Lower lobe of right lung (tissue), 2 donors: Measurements from ENCODE around the gene SMIM28. TPM values are rescaled to one million over a fixed set of nuclear protein-coding genes. Genes with fewer than 3 reads are reported as not detected.

Source experiments
- ATAC-seq, 2 donors: fragments of 200-7000 bp; cut with Tn5 transposase; one replicate each; pipeline ENCODE4 v1.9.1; 2020 to 2022; ENCODE audit warnings: mild to moderate bottlenecking in 2 of 2, moderate library complexity in 2 of 2
- DNase-seq: peaks from one replicate; pipeline ENCODE4 v3.0.0-alpha.2; 2020
- H3K27ac ChIP-seq: fragments of 200-600 bp; one replicate; pipeline ENCODE4 v1.8.0; 2022
- H3K27me3 ChIP-seq: fragments of 200-600 bp; one replicate; pipeline ENCODE4 v1.8.0; 2022; ENCODE audit warnings: low read depth
- H3K36me3 ChIP-seq: fragments of 200-600 bp; one replicate; pipeline ENCODE4 v1.8.0; 2022; ENCODE audit warnings: mild to moderate bottlenecking
- H3K4me1 ChIP-seq: fragments of 200-600 bp; one replicate; pipeline ENCODE4 v1.8.0; 2022
- H3K4me3 ChIP-seq: fragments of 200-600 bp; one replicate; pipeline ENCODE4 v1.8.0; 2022; ENCODE audit warnings: mild to moderate bottlenecking
- H3K9me3 ChIP-seq: fragments of 200-600 bp; one replicate; pipeline ENCODE4 v1.8.0; 2022
- intact Hi-C: fragments of 100-400 bp; cut with DNase I; formaldehyde crosslinking; loops from one replicate; pipeline ENCODE4 v1.11.0; 2022
- total RNA-seq: library from RNA; stranded (reverse); fragmentation: NEBNext Ultra II Directional; extraction: Animal tissue kit (Norgen Biotek cat#: 25700); gene quantifications from one replicate; pipeline ENCODE4 v1.2.1, GENCODE V29; 2021
- TF ChIP-seq, protein P1 (sequence below): fragments of 200-600 bp; IDR thresholded peaks from one replicate; pipeline ENCODE4 v1.8.0; 2022; ENCODE audit warnings: antibody characterized with exemption, mild to moderate bottlenecking
- donor health status: DM: no; HTN: yes; CAD: no; lungs with severe emphysema.

The SMIM28 gene
- total RNA-seq, 1 donor from 2014 or later = not detected

- intact Hi-C loops = no loop called here
- peaks cover 28% of the 10 kb centered on the region for H3K36me3 ChIP-seq
- peaks cover 12% of the 10 kb centered on the region for H3K4me1 ChIP-seq
- H3K9me3 ChIP-seq = no peaks in the 10 kb centered on the region
- DNase-seq (no peak), ATAC-seq (no peak)
- H3K27me3 ChIP-seq = no peaks in the 10 kb centered on the region
- TF ChIP-seq, protein P1, sequence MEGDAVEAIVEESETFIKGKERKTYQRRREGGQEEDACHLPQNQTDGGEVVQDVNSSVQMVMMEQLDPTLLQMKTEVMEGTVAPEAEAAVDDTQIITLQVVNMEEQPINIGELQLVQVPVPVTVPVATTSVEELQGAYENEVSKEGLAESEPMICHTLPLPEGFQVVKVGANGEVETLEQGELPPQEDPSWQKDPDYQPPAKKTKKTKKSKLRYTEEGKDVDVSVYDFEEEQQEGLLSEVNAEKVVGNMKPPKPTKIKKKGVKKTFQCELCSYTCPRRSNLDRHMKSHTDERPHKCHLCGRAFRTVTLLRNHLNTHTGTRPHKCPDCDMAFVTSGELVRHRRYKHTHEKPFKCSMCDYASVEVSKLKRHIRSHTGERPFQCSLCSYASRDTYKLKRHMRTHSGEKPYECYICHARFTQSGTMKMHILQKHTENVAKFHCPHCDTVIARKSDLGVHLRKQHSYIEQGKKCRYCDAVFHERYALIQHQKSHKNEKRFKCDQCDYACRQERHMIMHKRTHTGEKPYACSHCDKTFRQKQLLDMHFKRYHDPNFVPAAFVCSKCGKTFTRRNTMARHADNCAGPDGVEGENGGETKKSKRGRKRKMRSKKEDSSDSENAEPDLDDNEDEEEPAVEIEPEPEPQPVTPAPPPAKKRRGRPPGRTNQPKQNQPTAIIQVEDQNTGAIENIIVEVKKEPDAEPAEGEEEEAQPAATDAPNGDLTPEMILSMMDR = no peak
- H3K27ac ChIP-seq = no peak overlapping the region
- no peak overlapping the region for H3K4me3 ChIP-seq
Measured at GRCh38 chr6:138419766-138420165, 42.1 kb downstream of the SMIM28 start.

DNA sequence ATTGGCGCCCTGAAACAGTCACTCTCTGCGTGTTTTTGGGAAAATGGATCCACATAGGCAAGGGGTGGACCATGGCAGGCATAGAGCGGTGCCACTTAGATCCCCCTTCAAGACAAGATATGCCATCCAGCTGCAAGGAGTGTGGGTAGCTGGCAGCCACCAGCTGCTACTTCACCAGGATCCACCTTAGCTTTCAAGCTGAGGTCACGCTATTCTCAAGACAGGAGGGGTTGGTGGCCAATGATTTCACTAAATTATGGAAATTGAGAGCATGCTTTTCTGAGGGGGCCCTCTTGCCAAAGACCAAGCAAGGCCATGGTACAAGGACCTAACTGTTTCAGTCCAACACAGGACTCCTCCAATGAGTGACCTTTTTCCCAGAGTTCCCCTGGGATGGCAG lies 42.7 kb downstream of the SMIM28 start:
- DNase-seq (no peak), ATAC-seq (no peak)
- Histone ChIP-seq H3K36me3 (peaks cover 28% of the 10 kb centered on the region), H3K27me3 (no peaks in the 10 kb centered on the region), H3K9me3 (no peaks in the 10 kb centered on the region), H3K27ac (no peak overlapping the region), H3K4me3 (no peak overlapping the region), H3K4me1 (peaks cover 12% of the 10 kb centered on the region)
- TF ChIP-seq, protein P1 = no peak
- intact Hi-C loops = no loop called here

DNA sequence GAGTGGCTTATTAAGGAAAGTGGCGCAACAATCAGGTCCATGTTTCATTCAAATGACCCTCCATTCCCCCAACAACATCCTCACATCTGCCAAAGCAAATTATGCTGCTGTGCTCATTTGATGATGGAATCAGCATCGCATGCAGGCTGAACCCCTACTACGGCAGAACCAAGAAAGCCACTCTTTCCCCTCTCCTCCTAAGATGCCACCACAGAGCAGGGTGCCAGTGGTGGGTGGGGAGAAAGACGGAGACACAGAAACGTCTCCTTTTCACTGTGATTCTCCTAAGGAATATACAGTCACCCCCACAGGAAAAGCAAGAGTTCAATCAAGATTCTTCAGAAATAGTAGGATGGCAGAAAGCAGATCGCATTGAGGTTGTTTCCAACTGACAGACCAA lies 43.4 kb downstream of the SMIM28 start:
- ATAC-seq (no peak), DNase-seq (no peak)
- H3K4me3 ChIP-seq = no peak overlapping the region
- no peaks in the 10 kb centered on the region for H3K9me3 ChIP-seq
- TF ChIP-seq, protein P1 = no peak
- no peaks in the 10 kb centered on the region for H3K27me3 ChIP-seq
- intact Hi-C loops = no loop called here
- peaks cover 27% of the 10 kb centered on the region for H3K36me3 ChIP-seq
- no peak overlapping the region for H3K27ac ChIP-seq
- H3K4me1 ChIP-seq = peaks cover 12% of the 10 kb centered on the region

DNA sequence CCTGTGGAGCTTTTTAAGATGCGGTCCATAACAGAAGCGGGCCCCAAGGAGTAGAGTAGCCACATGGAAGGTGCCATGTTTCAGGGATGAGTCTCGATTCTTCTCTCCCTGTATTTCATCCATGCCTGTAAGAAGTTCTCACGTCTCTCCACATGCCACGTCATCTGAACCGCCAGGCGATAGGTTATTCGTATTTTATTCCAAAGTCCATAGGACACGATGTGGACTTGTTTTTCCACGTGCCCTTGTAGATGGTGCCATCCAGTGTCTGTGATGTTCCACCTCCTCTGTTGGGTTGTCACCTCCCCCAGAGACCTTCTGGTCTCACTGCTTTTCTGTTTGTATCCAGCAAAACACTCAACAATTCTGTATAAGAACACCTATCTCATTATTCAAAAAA lies 43.9 kb downstream of the SMIM28 start:
- Histone ChIP-seq H3K9me3 (no peaks in the 10 kb centered on the region), H3K36me3 (peaks cover 22% of the 10 kb centered on the region), H3K4me3 (no peak overlapping the region), H3K27me3 (no peaks in the 10 kb centered on the region), H3K27ac (no peak overlapping the region), H3K4me1 (peaks cover 12% of the 10 kb centered on the region)
- intact Hi-C loops = no loop called here
- TF ChIP-seq, protein P1 = no peak
- DNase-seq (no peak), ATAC-seq (no peak)

GRCh38 chr6:138422861-138423260 lies 45.2 kb downstream of the SMIM28 start:
- DNase-seq = no peak
- intact Hi-C loops = no loop called here
- Histone ChIP-seq H3K27ac (no peak overlapping the region), H3K36me3 (peaks cover 12% of the 10 kb centered on the region), H3K4me1 (peaks cover 12% of the 10 kb centered on the region), H3K4me3 (no peak overlapping the region), H3K9me3 (no peaks in the 10 kb centered on the region), H3K27me3 (no peaks in the 10 kb centered on the region)
- TF ChIP-seq, protein P1 = no peak
- no peak for ATAC-seq
